SK-N-MC (cell line): Measurements from ENCODE around the gene EFCAB11.

Experiments used
- EZH2 ChIP-seq: fragments of 200-600 bp; sonication (generic); IDR thresholded peaks from one replicate; pipeline ENCODE4 v1.6.1; 2017; ENCODE audit warnings: antibody characterized with exemption
- FOXP2 ChIP-seq: optimal IDR thresholded peaks from 2 replicates; pipeline ENCODE3; 2011; ENCODE audit warnings: mild to moderate bottlenecking, moderate library complexity; ENCODE audit not compliant: insufficient read depth; ENCODE audit errors: extremely low read length, control extremely low read depth
- POLR2AphosphoS5 ChIP-seq: IDR thresholded peaks from 2 replicates; pipeline ENCODE4 v1.6.1; 2012; ENCODE audit warnings: mild to moderate bottlenecking, low read depth, low read length, borderline replicate concordance

DNA sequence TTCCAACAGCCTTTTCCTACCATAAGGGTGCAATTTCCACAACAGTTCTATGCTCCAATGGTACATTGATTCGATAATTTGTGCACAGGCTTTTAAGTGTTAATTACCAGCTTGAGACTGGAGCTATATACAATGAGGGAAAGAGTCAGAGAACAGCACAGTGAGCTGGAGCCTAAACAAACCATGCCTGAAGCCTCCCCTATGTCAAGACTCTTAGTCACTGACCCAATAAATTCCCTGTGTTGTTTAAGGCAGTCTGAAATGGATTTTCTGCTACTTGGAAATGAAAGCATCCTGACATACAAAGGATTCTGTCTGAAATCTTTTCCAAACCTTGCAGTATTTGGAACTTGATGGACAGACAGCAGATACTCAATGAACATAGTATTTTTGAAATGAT is 149.0 kb downstream of the EFCAB11 start:
- no peak for TF ChIP-seq EZH2
- no peak for TF ChIP-seq POLR2AphosphoS5
- TF ChIP-seq FOXP2: no peak
